ENCODE measurements around the gene NHLH1. TPM values are rescaled to one million over a fixed set of nuclear protein-coding genes. Genes with fewer than 3 reads are reported as not detected.
A peak's percentile ranks its signal among the peaks of the same experiment; 100 is the strongest.

Gene NHLH1
- polyA plus RNA-seq, 3 donors = 1.0 TPM; not detected in 2

DNA sequence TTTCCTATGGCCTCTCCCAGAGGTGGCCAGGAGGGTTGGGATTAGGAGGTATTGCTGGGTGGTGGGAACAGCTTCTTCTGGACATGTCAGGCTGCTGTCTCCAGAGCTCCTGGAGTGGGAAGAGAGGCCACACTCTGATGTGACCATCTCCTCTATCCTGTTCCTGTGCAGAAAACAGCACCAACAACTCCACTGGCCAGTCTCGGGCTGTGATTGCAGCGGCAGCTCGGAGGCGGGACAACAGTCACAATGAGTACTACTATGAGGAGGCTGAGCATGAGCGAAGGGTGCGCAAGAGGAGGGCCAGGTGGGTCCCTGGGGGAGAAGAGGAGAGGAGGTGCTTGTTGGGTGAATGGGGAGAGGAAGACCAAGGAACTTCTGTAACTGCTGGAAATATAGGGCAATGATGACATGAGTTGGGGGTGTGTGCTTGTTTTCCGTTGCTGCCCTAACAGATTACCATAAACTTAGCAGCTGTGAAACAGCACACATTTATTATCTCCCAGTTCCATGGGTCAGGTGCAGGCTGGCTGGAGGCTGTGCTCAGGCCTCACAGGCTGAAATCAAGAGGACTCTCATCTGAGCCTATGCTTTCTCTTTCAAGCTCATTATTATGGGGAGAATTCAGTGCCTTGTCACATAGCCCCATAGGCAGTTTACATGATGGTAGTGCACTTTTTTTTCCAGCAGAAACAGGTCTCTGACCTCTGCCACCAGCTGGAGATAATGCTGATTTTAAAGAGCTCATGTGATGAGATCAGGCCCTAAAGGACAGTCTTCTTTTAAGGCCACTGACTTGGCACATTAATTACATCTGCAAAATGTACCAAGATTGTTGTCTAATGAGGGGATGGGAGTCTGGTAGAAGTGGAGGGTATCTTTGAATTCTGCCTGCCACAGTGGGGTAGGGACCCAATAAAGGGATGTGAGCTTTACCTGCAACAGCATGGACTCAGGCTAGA, 54.3 kb downstream of the NHLH1 start:
- Histone ChIP-seq H4K20me1 (ENCODE audit: insufficient read depth, low read length) (no peaks in the 10 kb centered on the region), H3K4me1 (ENCODE audit: control insufficient read depth in 1 of 2, insufficient read depth in 2 of 2, low read length in 2 of 2) (no peaks in the 10 kb centered on the region), H3K9ac (ENCODE audit: insufficient read depth, low read length, poor library complexity, severe bottlenecking) (no peak overlapping the region), H3K27ac (ENCODE audit: low read depth in 1 of 2, low read length in 2 of 2) (no peak overlapping the region), H3K9me3 (replicated peaks in 1 of 2; ENCODE audit: control insufficient read depth in 1 of 2, insufficient read depth in 1 of 2, low read length in 2 of 2) (no peaks in the 10 kb centered on the region), H3K27me3 (ENCODE audit: control insufficient read depth in 2 of 2, insufficient read depth in 2 of 2, low read length in 2 of 2) (no peaks in the 10 kb centered on the region), H3K4me3 (replicated peaks in 1 of 3; ENCODE audit: low read depth in 2 of 3, low read length in 3 of 3) (no peak overlapping the region), H3K36me3 (replicated peaks in 1 of 2; ENCODE audit: control insufficient read depth in 1 of 2, insufficient read depth in 2 of 2, low read length in 2 of 2) (no peaks in the 10 kb centered on the region), H2AFZ (ENCODE audit: insufficient read depth, low read depth, low read length, poor library complexity, severe bottlenecking) (no peak overlapping the region), H3K79me2 (ENCODE audit: insufficient read depth, low read length) (no peaks in the 10 kb centered on the region), H3K4me2 (replicated peaks; ENCODE audit: extremely low read depth, low read length, poor library complexity, severe bottlenecking) (no peak overlapping the region)
- intact Hi-C loops (cut with micrococcal nuclease) = no loop called here
- H3K27ac Mint-ChIP-seq = peak overlapping the region in 1 of 7 donors; percentile 43
- no peak for DNase-seq
- no peak overlapping the region for H3K4me3 Mint-ChIP-seq
- no peaks in the 10 kb centered on the region for H3K36me3 Mint-ChIP-seq
- TF ChIP-seq CTCF (IDR thresholded peaks at IDR 0.05) = no peak
- 100% methylated on average over 4 of the region's 7 CpGs for WGBS (ENCODE audit: insufficient coverage)
- H3K4me1 Mint-ChIP-seq = peaks cover 3% of the 10 kb centered on the region
- H3K9me3 Mint-ChIP-seq = no peaks in the 10 kb centered on the region
- H3K27me3 Mint-ChIP-seq (ENCODE audit: low read depth in 3 of 3) = peaks cover 0 to 4% (median 3%) of the 10 kb centered on the region in 3 donors

DNA sequence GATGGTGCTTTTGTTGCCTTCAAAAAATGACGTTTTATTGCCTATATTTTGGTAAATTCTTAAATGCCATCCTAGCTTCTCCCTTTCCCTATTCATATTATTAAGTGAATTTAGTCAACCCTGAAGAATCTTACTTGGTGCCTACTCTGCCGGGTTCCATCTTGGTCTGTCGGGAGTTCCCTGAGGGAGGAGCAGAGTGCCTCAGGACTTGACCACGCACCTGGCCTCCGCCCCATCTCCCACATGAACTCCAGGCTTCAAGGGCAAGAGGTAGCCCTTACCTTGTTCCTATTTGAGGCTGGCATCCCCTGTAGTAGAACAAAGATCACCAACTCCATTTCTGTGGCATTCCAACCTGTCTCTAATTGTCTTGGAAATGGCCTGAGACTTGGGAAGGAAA, 55.0 kb downstream of the NHLH1 start:
- Histone ChIP-seq H3K9me3 (replicated peaks in 1 of 2; ENCODE audit: control insufficient read depth in 1 of 2, insufficient read depth in 1 of 2, low read length in 2 of 2) (no peaks in the 10 kb centered on the region), H4K20me1 (ENCODE audit: insufficient read depth, low read length) (no peaks in the 10 kb centered on the region), H3K36me3 (replicated peaks in 1 of 2; ENCODE audit: control insufficient read depth in 1 of 2, insufficient read depth in 2 of 2, low read length in 2 of 2) (no peaks in the 10 kb centered on the region), H2AFZ (ENCODE audit: insufficient read depth, low read depth, low read length, poor library complexity, severe bottlenecking) (no peak overlapping the region), H3K27ac (ENCODE audit: low read depth in 1 of 2, low read length in 2 of 2) (no peak overlapping the region), H3K4me3 (replicated peaks in 1 of 3; ENCODE audit: low read depth in 2 of 3, low read length in 3 of 3) (no peak overlapping the region), H3K79me2 (ENCODE audit: insufficient read depth, low read length) (no peaks in the 10 kb centered on the region), H3K27me3 (ENCODE audit: control insufficient read depth in 2 of 2, insufficient read depth in 2 of 2, low read length in 2 of 2) (no peaks in the 10 kb centered on the region), H3K9ac (ENCODE audit: insufficient read depth, low read length, poor library complexity, severe bottlenecking) (no peak overlapping the region), H3K4me1 (ENCODE audit: control insufficient read depth in 1 of 2, insufficient read depth in 2 of 2, low read length in 2 of 2) (no peaks in the 10 kb centered on the region), H3K4me2 (replicated peaks; ENCODE audit: extremely low read depth, low read length, poor library complexity, severe bottlenecking) (no peak overlapping the region)
- Mint-ChIP-seq H3K9me3 (no peaks in the 10 kb centered on the region), H3K27me3 (ENCODE audit: low read depth in 3 of 3) (peaks cover 1 to 4% (median 3%) of the 10 kb centered on the region in 3 donors), H3K27ac (peak overlapping the region in 1 of 7 donors; percentile 27), H3K4me3 (no peak overlapping the region), H3K36me3 (no peaks in the 10 kb centered on the region), H3K4me1 (peaks cover 3% of the 10 kb centered on the region)
- intact Hi-C loops (cut with micrococcal nuclease) = no loop called here
- DNase-seq = no peak
- no peak for TF ChIP-seq CTCF (IDR thresholded peaks at IDR 0.05)
- WGBS (ENCODE audit: insufficient coverage) = 79% methylated on average over 4 of the region's 5 CpGs

Small RNA genes lying within 50 kb of the gene (small RNA-seq; reads per million reads assigned to genes)
- not detected for gene RF00019 (ENCODE audit: insufficient read length, low read depth)
- 5.2 reads per million, percentile 52 among the genes with 10 or more reads in this experiment for gene RNU4-42P (ENCODE audit: insufficient read length, low read depth)

Other genes starting within 250 kb of the NHLH1 start
- 10 to 100 TPM in 1 of 3 donors, under 1 TPM in 1, not detected in 1; 1.00 to 16.0 TPM for gene ATP1A4, start 215.5 kb upstream of the NHLH1 start, polyA plus RNA-seq
- 10 to 100 TPM in 1 of 3 donors, under 1 TPM in 1, not detected in 1; 0.09 to 11.1 TPM for gene CASQ1, start 176.5 kb upstream of the NHLH1 start, polyA plus RNA-seq
- 100 to 1,000 TPM in 1 of 3 donors, 10 to 100 TPM in 2; 23.6 to 163 (median 38.1) TPM for gene PEA15, start 161.7 kb upstream of the NHLH1 start, polyA plus RNA-seq
- 100 to 1,000 TPM in 1 of 3 donors, 10 to 100 TPM in 2; 35.5 to 205 (median 44.6) TPM for gene DCAF8, start 104.5 kb upstream of the NHLH1 start, polyA plus RNA-seq
- gene PEX19, start 81.9 kb upstream of the NHLH1 start, polyA plus RNA-seq = 10 to 100 TPM; 17.4 to 38.2 (median 37.4) TPM
- gene COPA, start 23.8 kb upstream of the NHLH1 start, polyA plus RNA-seq = 100 to 1,000 TPM in 2 of 3 donors, 10 to 100 TPM in 1; 76.7 to 199 (median 195) TPM
- gene NCSTN, start 23.7 kb upstream of the NHLH1 start, polyA plus RNA-seq = 100 to 1,000 TPM; 125 to 238 (median 145) TPM
- under 1 TPM in 1 of 3 donors, not detected in 2; 0.01 TPM for gene VANGL2, start 33.5 kb downstream of the NHLH1 start, polyA plus RNA-seq
- gene SLAMF6, start 156.2 kb downstream of the NHLH1 start, polyA plus RNA-seq = under 1 TPM; 0.32 to 0.72 (median 0.50) TPM
- gene CD84, start 212.4 kb downstream of the NHLH1 start, polyA plus RNA-seq = 10 to 100 TPM; 14.5 to 33.5 (median 31.8) TPM

Data from CD14-positive monocyte (primary cell).